HepG2 (cell line): ENCODE data around the gene NAB2. TPM values are rescaled to one million over a fixed set of nuclear protein-coding genes. Genes with fewer than 3 reads are reported as not detected.
A peak's percentile ranks its signal among the peaks of the same experiment; 100 is the strongest.

Source experiments
- CBX5 ChIP-seq: sonication (generic); formaldehyde crosslinking; IDR thresholded peaks from 2 replicates; pipeline ENCODE4 v1.4.0; 2020; ENCODE audit warnings: missing genetic modification reagents, borderline replicate concordance
- GTF3A ChIP-seq: sonication (generic); formaldehyde crosslinking; conservative IDR thresholded peaks from 2 replicates; pipeline ENCODE4 v1.4.0; 2020; ENCODE audit warnings: mild to moderate bottlenecking, missing genetic modification reagents
- HNF4A ChIP-seq: sonication (generic); formaldehyde crosslinking; IDR thresholded peaks from 2 replicates; pipeline ENCODE4 v1.4.0; 2020; ENCODE audit warnings: missing genetic modification reagents
- KDM5B ChIP-seq: sonication (generic); formaldehyde crosslinking; IDR thresholded peaks from 2 replicates; pipeline ENCODE4 v1.4.0; 2020; ENCODE audit warnings: missing genetic modification reagents, mild to moderate bottlenecking, borderline replicate concordance
- KLF16 ChIP-seq, 2 experiments: sonication (generic) in 1 of 2; formaldehyde crosslinking in 1 of 2; IDR thresholded peaks; 2 replicates each; pipeline versions ENCODE4 v1.6.1 to v1.8.0; 2016 to 2023; ENCODE audit warnings: missing genetic modification reagents in 2 of 2, missing compliant biosample characterization in 1 of 2
- LCORL ChIP-seq, 2 experiments: fragments of 450-650 bp in 1 of 2; sonication (generic) in 1 of 2; formaldehyde crosslinking in 1 of 2; IDR thresholded peaks; 2 replicates each; pipeline versions ENCODE4 v1.5.0 to v1.6.1; 2017 to 2020; ENCODE audit warnings: antibody characterized with exemption in 1 of 2, missing genetic modification reagents in 1 of 2
- MBD4 ChIP-seq: IDR thresholded peaks from 2 replicates; pipeline ENCODE4 v1.6.1; 2012; ENCODE audit warnings: low read length, inconsistent platforms, borderline replicate concordance
- MIER3 ChIP-seq: IDR thresholded peaks from 2 replicates; pipeline ENCODE4 v1.6.1; 2016; ENCODE audit warnings: missing compliant biosample characterization, borderline replicate concordance
- PLRG1 ChIP-seq: fragments of 450-650 bp; conservative IDR thresholded peaks from 2 replicates; pipeline ENCODE4 v1.6.1; 2016
- RBM22 ChIP-seq: fragments of 200-400 bp; formaldehyde crosslinking; optimal IDR thresholded peaks from 2 replicates; pipeline ENCODE3; 2017; ENCODE audit warnings: mild to moderate bottlenecking, low read length, moderate library complexity
- SALL1 ChIP-seq: sonication (generic); formaldehyde crosslinking; IDR thresholded peaks from 2 replicates; pipeline ENCODE4 v1.8.0; 2022; ENCODE audit warnings: mild to moderate bottlenecking, missing genetic modification reagents
- SAP130 ChIP-seq: IDR thresholded peaks from 2 replicates; pipeline ENCODE4 v1.6.1; 2016; ENCODE audit warnings: low read depth
- SIN3B ChIP-seq: fragments of 150-350 bp; IDR thresholded peaks from 2 replicates; pipeline ENCODE4 v1.6.1; 2014; ENCODE audit warnings: low read length
- SNAPC2 ChIP-seq: sonication (generic); formaldehyde crosslinking; IDR thresholded peaks from 2 replicates; pipeline ENCODE4 v1.8.1; 2022; ENCODE audit warnings: mild to moderate bottlenecking, missing genetic modification reagents
- SRSF4 ChIP-seq: fragments of 200-400 bp; formaldehyde crosslinking; IDR thresholded peaks from one replicate; pipeline ENCODE4 v1.6.1; 2018; ENCODE audit warnings: mild to moderate bottlenecking, low read depth, low read length, moderate library complexity; ENCODE audit not compliant: poor library complexity, severe bottlenecking
- XBP1 ChIP-seq: sonication (generic); formaldehyde crosslinking; IDR thresholded peaks from 2 replicates; pipeline ENCODE4 v1.5.0; 2020; ENCODE audit warnings: missing genetic modification reagents
- YY1 ChIP-seq: IDR thresholded peaks from 2 replicates; pipeline ENCODE4 v1.6.1; 2011; ENCODE audit warnings: low read length, low read depth, moderate library complexity, mild to moderate bottlenecking; ENCODE audit not compliant: insufficient read depth, insufficient replicate concordance
- ZMAT3 ChIP-seq: sonication (generic); formaldehyde crosslinking; conservative IDR thresholded peaks from 2 replicates; pipeline ENCODE4 v1.7.0; 2021; ENCODE audit warnings: missing genetic modification reagents
- ZNF205 ChIP-seq: IDR thresholded peaks from 2 replicates; pipeline ENCODE4 v1.6.1; 2018; ENCODE audit warnings: missing biosample characterization, missing genetic modification reagents
- ZNF335 ChIP-seq: sonication (generic); formaldehyde crosslinking; IDR thresholded peaks from 2 replicates; pipeline ENCODE4 v1.4.0; 2020; ENCODE audit warnings: missing genetic modification reagents
- ZNF367 ChIP-seq: sonication (generic); formaldehyde crosslinking; IDR thresholded peaks from 2 replicates; pipeline ENCODE4 v1.4.0; 2020; ENCODE audit warnings: missing genetic modification reagents, borderline replicate concordance
- ZNF549 ChIP-seq: sonication (generic); formaldehyde crosslinking; IDR thresholded peaks from 2 replicates; pipeline ENCODE4 v1.5.0; 2020; ENCODE audit warnings: missing genetic modification reagents
- ZNF598 ChIP-seq: sonication (generic); formaldehyde crosslinking; IDR thresholded peaks from 2 replicates; pipeline ENCODE4 v1.5.1; 2020; ENCODE audit warnings: mild to moderate bottlenecking, missing genetic modification reagents, borderline replicate concordance
- ZNF644 ChIP-seq: IDR thresholded peaks from 2 replicates; pipeline ENCODE4 v1.6.1; 2016; ENCODE audit warnings: low read depth
- ZNF841 ChIP-seq: sonication (generic); formaldehyde crosslinking; IDR thresholded peaks from 2 replicates; pipeline ENCODE4 v1.8.1; 2023; ENCODE audit warnings: missing genetic modification reagents, borderline replicate concordance
- polyA plus RNA-seq, 8 experiments: library from polyadenylated mRNA; depleted of rRNA in 3 of 8; stranded (reverse) in 7 of 8; unstranded in 1 of 8; fragments of >200 nt; fragmentation: Illumina TruSeq in 4 of 8; extraction: Trizol in 4 of 8; gene quantifications; 2 replicates each; pipeline versions ENCODE4 v1.2.1 to v1.2.3, GENCODE V29; 2011 to 2016; ENCODE audit warnings: low read depth in 4 of 8, missing spikeins in 1 of 8, mixed read lengths in 1 of 8; ENCODE audit not compliant: insufficient read depth in 1 of 8
- total RNA-seq, 5 experiments: library from RNA; depleted of rRNA; stranded (reverse); fragments of >200 nt; fragmentation: Illumina TruSeq; extraction: Trizol; gene quantifications; 2 replicates each; pipeline ENCODE4 v1.2.3, GENCODE V29; 2016; ENCODE audit warnings: low read depth in 1 of 5
- TF ChIP-seq, protein P1 (sequence below): sonication (generic); formaldehyde crosslinking; IDR thresholded peaks from 2 replicates; pipeline ENCODE4 v1.8.1; 2023; ENCODE audit warnings: mild to moderate bottlenecking, missing genetic modification reagents
- TF ChIP-seq, protein P2 (sequence below): sonication (generic); formaldehyde crosslinking; IDR thresholded peaks from 2 replicates; pipeline ENCODE4 v1.4.0; 2020; ENCODE audit warnings: mild to moderate bottlenecking, missing genetic modification reagents

NAB2 gene
- total and polyA plus RNA-seq, 2 of the 13 experiments (the other 11 are each of a cell fraction or from before 2014, with no cell fraction given) = 11.7 to 12.9 TPM

DNA sequence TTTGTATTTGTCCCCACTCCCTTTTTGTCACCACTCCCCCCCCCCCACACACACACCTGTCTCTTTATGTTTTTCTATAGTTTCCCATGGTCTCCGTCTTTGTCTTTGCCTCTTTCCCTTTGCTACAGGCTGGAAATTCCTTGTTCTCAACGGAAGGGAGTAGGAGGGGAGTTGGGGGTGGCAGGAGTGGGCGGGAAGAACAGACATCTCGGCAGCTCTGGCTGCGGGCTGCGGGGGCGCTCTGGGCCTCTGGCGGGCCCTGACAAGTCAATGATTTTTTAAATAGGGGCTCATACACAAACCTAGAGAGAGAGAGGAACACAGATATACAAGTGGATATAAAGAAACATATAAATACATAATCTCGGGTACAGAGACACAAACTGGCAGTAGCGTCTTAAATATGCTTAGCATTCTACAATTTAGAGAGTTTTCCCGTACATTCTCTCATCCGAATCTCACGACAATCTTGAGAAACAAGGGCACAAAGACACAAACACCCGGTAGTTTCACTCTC, 2.4 kb upstream of the NAB2 start (continued):
- TF ChIP-seq SRSF4 = no peak
- TF ChIP-seq SAP130 (CRISPR knock-in tag) = peak; percentile 36
- no peak for TF ChIP-seq GTF3A (CRISPR knock-in tag)
- no peak for TF ChIP-seq KDM5B (CRISPR knock-in tag)
- TF ChIP-seq ZMAT3 (CRISPR knock-in tag) = no peak
- TF ChIP-seq LCORL (IDR thresholded peaks at IDR 0.05) = no peak
- TF ChIP-seq LCORL (CRISPR knock-in tag; IDR thresholded peaks at IDR 0.05) = 0 out of 2 replicates have a peak, but pooled peaks have one; percentile 11
- no peak for TF ChIP-seq ZNF841 (CRISPR knock-in tag)
- no peak for TF ChIP-seq ZNF598
- TF ChIP-seq RBM22 = no peak
- TF ChIP-seq ZNF205 = no peak
- TF ChIP-seq KLF16 (CRISPR knock-in tag; IDR thresholded peaks at IDR 0.05) = 0 out of 4 replicates have a peak, but pooled peaks of 1 of the 2 experiments have one; percentile 27
- no peak for TF ChIP-seq SIN3B
- TF ChIP-seq MBD4 = no peak
- TF ChIP-seq, protein P1, sequence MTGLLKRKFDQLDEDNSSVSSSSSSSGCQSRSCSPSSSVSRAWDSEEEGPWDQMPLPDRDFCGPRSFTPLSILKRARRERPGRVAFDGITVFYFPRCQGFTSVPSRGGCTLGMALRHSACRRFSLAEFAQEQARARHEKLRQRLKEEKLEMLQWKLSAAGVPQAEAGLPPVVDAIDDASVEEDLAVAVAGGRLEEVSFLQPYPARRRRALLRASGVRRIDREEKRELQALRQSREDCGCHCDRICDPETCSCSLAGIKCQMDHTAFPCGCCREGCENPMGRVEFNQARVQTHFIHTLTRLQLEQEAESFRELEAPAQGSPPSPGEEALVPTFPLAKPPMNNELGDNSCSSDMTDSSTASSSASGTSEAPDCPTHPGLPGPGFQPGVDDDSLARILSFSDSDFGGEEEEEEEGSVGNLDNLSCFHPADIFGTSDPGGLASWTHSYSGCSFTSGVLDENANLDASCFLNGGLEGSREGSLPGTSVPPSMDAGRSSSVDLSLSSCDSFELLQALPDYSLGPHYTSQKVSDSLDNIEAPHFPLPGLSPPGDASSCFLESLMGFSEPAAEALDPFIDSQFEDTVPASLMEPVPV = no peak
- no peak for TF ChIP-seq CBX5 (CRISPR knock-in tag)
- no peak for TF ChIP-seq PLRG1
- TF ChIP-seq, protein P2, sequence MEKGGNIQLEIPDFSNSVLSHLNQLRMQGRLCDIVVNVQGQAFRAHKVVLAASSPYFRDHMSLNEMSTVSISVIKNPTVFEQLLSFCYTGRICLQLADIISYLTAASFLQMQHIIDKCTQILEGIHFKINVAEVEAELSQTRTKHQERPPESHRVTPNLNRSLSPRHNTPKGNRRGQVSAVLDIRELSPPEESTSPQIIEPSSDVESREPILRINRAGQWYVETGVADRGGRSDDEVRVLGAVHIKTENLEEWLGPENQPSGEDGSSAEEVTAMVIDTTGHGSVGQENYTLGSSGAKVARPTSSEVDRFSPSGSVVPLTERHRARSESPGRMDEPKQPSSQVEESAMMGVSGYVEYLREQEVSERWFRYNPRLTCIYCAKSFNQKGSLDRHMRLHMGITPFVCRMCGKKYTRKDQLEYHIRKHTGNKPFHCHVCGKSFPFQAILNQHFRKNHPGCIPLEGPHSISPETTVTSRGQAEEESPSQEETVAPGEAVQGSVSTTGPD = no peak
- no peak for TF ChIP-seq YY1
- no peak for TF ChIP-seq ZNF549 (CRISPR knock-in tag)
- no peak for TF ChIP-seq SALL1
- no peak for TF ChIP-seq ZNF367 (CRISPR knock-in tag)
- TF ChIP-seq MIER3 = no peak
- no peak for TF ChIP-seq SNAPC2 (CRISPR knock-in tag)
- TF ChIP-seq XBP1 (CRISPR knock-in tag) = no peak
- TF ChIP-seq HNF4A (CRISPR knock-in tag) = no peak
- no peak for TF ChIP-seq ZNF644
- TF ChIP-seq ZNF335 (CRISPR knock-in tag) = no peak
